H9 (cell line): ENCODE results near the gene FFAR1. TPM values are rescaled to one million over a fixed set of nuclear protein-coding genes. Genes with fewer than 3 reads are reported as not detected.

Source experiments
- DNase-seq: peaks from one replicate; pipeline ENCODE4 v3.0.0-alpha.2; 2017
- H2AFZ ChIP-seq: one replicate; pipeline ENCODE4 v1.6.1; 2013; ENCODE audit warnings: mild to moderate bottlenecking, low read length, control low read depth, moderate library complexity
- H2AK5ac ChIP-seq: 2 replicates; pipeline ENCODE4 v1.6.1; 2013; ENCODE audit warnings: low read length, control low read depth, mixed read lengths; ENCODE audit not compliant: insufficient read length
- H2BK120ac ChIP-seq: one replicate; pipeline ENCODE4 v1.6.1; 2013; ENCODE audit warnings: low read depth, mild to moderate bottlenecking, low read length, control low read depth, inconsistent platforms; ENCODE audit not compliant: poor library complexity, severe bottlenecking
- H2BK12ac ChIP-seq: 2 replicates; pipeline ENCODE4 v1.6.1; 2013; ENCODE audit warnings: low read length, control low read depth, mixed read lengths, low read depth; ENCODE audit not compliant: insufficient read length
- H2BK15ac ChIP-seq: 2 replicates; pipeline ENCODE4 v1.6.1; 2013; ENCODE audit warnings: low read depth, low read length, control low read depth
- H2BK20ac ChIP-seq: one replicate; pipeline ENCODE4 v1.6.1; 2013; ENCODE audit warnings: low read depth, mild to moderate bottlenecking, low read length, control low read depth, inconsistent platforms; ENCODE audit not compliant: poor library complexity, severe bottlenecking
- H2BK5ac ChIP-seq: 2 replicates; pipeline ENCODE4 v1.6.1; 2013; ENCODE audit warnings: low read length, control low read depth, mixed read lengths; ENCODE audit not compliant: insufficient read length
- H3K14ac ChIP-seq: 2 replicates; pipeline ENCODE4 v1.6.1; 2013; ENCODE audit warnings: low read length, control low read depth; ENCODE audit not compliant: insufficient read depth
- H3K18ac ChIP-seq: 2 replicates; pipeline ENCODE4 v1.6.1; 2013; ENCODE audit warnings: low read depth, mild to moderate bottlenecking, mixed read lengths, low read length, control low read depth; ENCODE audit not compliant: insufficient read length
- H3K23ac ChIP-seq: 2 replicates; pipeline ENCODE4 v1.6.1; 2013; ENCODE audit warnings: low read length, control low read depth, mixed read lengths, low read depth; ENCODE audit not compliant: insufficient read length
- H3K23me2 ChIP-seq: 2 replicates; pipeline ENCODE4 v1.6.1; 2013; ENCODE audit warnings: low read depth, mild to moderate bottlenecking, mixed read lengths, low read length, control low read depth; ENCODE audit not compliant: insufficient read length, poor library complexity, severe bottlenecking
- H3K27ac ChIP-seq: 2 replicates; pipeline ENCODE4 v1.5.1; 2013; ENCODE audit warnings: low read length, control low read depth, mixed read lengths, low read depth; ENCODE audit not compliant: insufficient read length
- H3K27me3 ChIP-seq: 2 replicates; pipeline ENCODE4 v1.6.1; 2013; ENCODE audit warnings: low read length, control low read depth, inconsistent platforms; ENCODE audit not compliant: insufficient read depth
- H3K4ac ChIP-seq: 2 replicates; pipeline ENCODE4 v1.6.1; 2013; ENCODE audit warnings: low read depth, mild to moderate bottlenecking, control low read depth, inconsistent platforms, low read length, moderate library complexity
- H3K4me1 ChIP-seq: 2 replicates; pipeline ENCODE4 v1.6.1; 2013; ENCODE audit warnings: low read length, control low read depth, inconsistent platforms; ENCODE audit not compliant: insufficient read depth
- H3K4me2 ChIP-seq: 2 replicates; pipeline ENCODE4 v1.6.1; 2013; ENCODE audit warnings: low read length, control low read depth, mixed read lengths; ENCODE audit not compliant: insufficient read length, insufficient read depth
- H3K56ac ChIP-seq: 2 replicates; pipeline ENCODE4 v1.6.1; 2013; ENCODE audit warnings: low read depth, mild to moderate bottlenecking, mixed read lengths, low read length, control low read depth; ENCODE audit not compliant: insufficient read length
- H3K79me1 ChIP-seq: 2 replicates; pipeline ENCODE4 v1.6.1; 2013; ENCODE audit warnings: low read depth, mild to moderate bottlenecking, moderate library complexity, low read length, control low read depth, inconsistent platforms; ENCODE audit not compliant: insufficient read depth, poor library complexity, severe bottlenecking
- H3K79me2 ChIP-seq: 2 replicates; pipeline ENCODE4 v1.6.1; 2013; ENCODE audit warnings: low read length, control low read depth, inconsistent platforms; ENCODE audit not compliant: insufficient read depth
- H3K9ac ChIP-seq: 2 replicates; pipeline ENCODE4 v1.6.1; 2013; ENCODE audit warnings: low read length, control low read depth, mixed read lengths; ENCODE audit not compliant: insufficient read length; ENCODE audit errors: extremely low read depth
- H3K9me3 ChIP-seq: one replicate; pipeline ENCODE4 v1.6.1; 2013; ENCODE audit warnings: low read depth, low read length, inconsistent platforms; ENCODE audit not compliant: control insufficient read depth
- H3T11ph ChIP-seq: one replicate; pipeline ENCODE4 v1.6.1; 2013; ENCODE audit warnings: mild to moderate bottlenecking, low read length, control low read depth, inconsistent platforms
- H4K20me1 ChIP-seq: one replicate; pipeline ENCODE4 v1.6.1; 2013; ENCODE audit not compliant: control insufficient read depth, insufficient read length, insufficient read depth
- H4K5ac ChIP-seq: 2 replicates; pipeline ENCODE4 v1.6.1; 2013; ENCODE audit warnings: low read depth, mild to moderate bottlenecking, mixed read lengths, low read length, control low read depth; ENCODE audit not compliant: insufficient read length
- H4K8ac ChIP-seq: replicated peaks from 2 replicates; pipeline ENCODE4 v1.6.1; 2013; ENCODE audit warnings: low read length, control low read depth, mixed read lengths, low read depth; ENCODE audit not compliant: insufficient read length
- H4K91ac ChIP-seq: 2 replicates; pipeline ENCODE4 v1.6.1; 2013; ENCODE audit warnings: low read depth, mild to moderate bottlenecking, moderate library complexity, mixed read lengths, low read length, control low read depth; ENCODE audit not compliant: insufficient read length
- H3K27ac Mint-ChIP-seq, 3 experiments: 2 replicates in 2 of 3; 3 replicates in 1 of 3; pipeline ENCODE4 v1.8.0; 2020 to 2021; ENCODE audit warnings: mixed read lengths in 3 of 3, mild to moderate bottlenecking in 1 of 3, moderate library complexity in 1 of 3
- H3K27me3 Mint-ChIP-seq: 2 replicates; pipeline ENCODE4 v1.8.0; 2021; ENCODE audit warnings: low read depth, mild to moderate bottlenecking, moderate library complexity, mixed read lengths
- H3K36me3 Mint-ChIP-seq, 3 experiments: 2 replicates in 2 of 3; 3 replicates in 1 of 3; pipeline ENCODE4 v1.8.0; 2020 to 2021; ENCODE audit warnings: low read depth in 3 of 3, mixed read lengths in 3 of 3; ENCODE audit not compliant: insufficient read depth in 1 of 3
- H3K4me1 Mint-ChIP-seq, 2 experiments: 2 replicates each; pipeline ENCODE4 v1.8.0; 2020; ENCODE audit warnings: mixed read lengths in 2 of 2
- H3K4me3 Mint-ChIP-seq, 2 experiments: 2 replicates in 1 of 2; 3 replicates in 1 of 2; pipeline ENCODE4 v1.8.0; 2020 to 2021; ENCODE audit warnings: mild to moderate bottlenecking in 2 of 2, mixed read lengths in 2 of 2, moderate library complexity in 1 of 2
- H3K9me3 Mint-ChIP-seq, 2 experiments: 2 replicates in 1 of 2; 3 replicates in 1 of 2; pipeline ENCODE4 v1.8.0; 2020; ENCODE audit warnings: mild to moderate bottlenecking in 2 of 2, mixed read lengths in 2 of 2, moderate library complexity in 1 of 2
- CTCF ChIP-seq: fragments of 200-600 bp; sonication (generic); conservative IDR thresholded peaks from 3 replicates; pipeline ENCODE4 v1.8.0; 2021; ENCODE audit warnings: antibody characterized with exemption, mild to moderate bottlenecking
- WGBS: extraction: QIAGEN DNeasy Blood & Tissue Kit; methylation state at CpG from one replicate; pipeline ENCODE4 v1.1.7; 2013; ENCODE audit warnings: missing lambda C conversion rate, low lambda C conversion rate, mixed read lengths; ENCODE audit not compliant: insufficient read length; ENCODE audit errors: extremely low coverage; 5-methylcytosine and 5-hydroxymethylcytosine counted together
- total RNA-seq: library from RNA; stranded (reverse); gene quantifications from 2 replicates; pipeline ENCODE4 v1.2.1, GENCODE V29; 2021

The FFAR1 gene
- total RNA-seq, 1 experiment from 2014 or later, result not detected

- Histone ChIP-seq H3K27me3 (no peaks in the 10 kb centered on the region), H4K91ac (no peak overlapping the region)
- no peak overlapping the region for H3K27ac Mint-ChIP-seq
Measured at GRCh38 chr19:35331551-35332214, 16.0 kb upstream of the FFAR1 start.

More at GRCh38 chr19:35331551-35332214, 16.0 kb upstream of the FFAR1 start:
- DNase-seq, result no peak
- H2BK20ac ChIP-seq, result no peak overlapping the region
- Mint-ChIP-seq H3K9me3 (no peaks in the 10 kb centered on the region), H3K4me3 (no peak overlapping the region), H3K4me1 (peaks cover 10 to 12% of the 10 kb centered on the region in 2 experiments), H3K36me3 (no peaks in the 10 kb centered on the region), H3K27me3 (peaks cover 5% of the 10 kb centered on the region)
- no peaks in the 10 kb centered on the region for H3K79me1 ChIP-seq
- no peak overlapping the region for H3K27ac ChIP-seq
- no peak overlapping the region for H3K18ac ChIP-seq
- H3K4me1 ChIP-seq, result peaks cover 9% of the 10 kb centered on the region; the same call in 1 of the 2 replicates
- no peaks in the 10 kb centered on the region for H3K79me2 ChIP-seq
- H4K8ac ChIP-seq, result no peak overlapping the region
- no CpG with 5 or more reads among the region's 14 CpGs for WGBS
- H2AFZ ChIP-seq, result no peak overlapping the region
- H3K9ac ChIP-seq, result no peak overlapping the region
- no peak overlapping the region for H4K5ac ChIP-seq
- no peaks in the 10 kb centered on the region for H3K9me3 ChIP-seq
- no peak overlapping the region for H3K56ac ChIP-seq
- no peak overlapping the region for H3T11ph ChIP-seq
- no peak overlapping the region for H2BK15ac ChIP-seq
- H2BK120ac ChIP-seq, result no peak overlapping the region
- H3K23me2 ChIP-seq, result no peaks in the 10 kb centered on the region
- no peak overlapping the region for H3K14ac ChIP-seq
- H2AK5ac ChIP-seq, result no peak overlapping the region
- H2BK5ac ChIP-seq, result no peak overlapping the region
- no peak overlapping the region for H2BK12ac ChIP-seq
- no peak overlapping the region for H3K4ac ChIP-seq
- TF ChIP-seq CTCF, result no peak
- no peaks in the 10 kb centered on the region for H4K20me1 ChIP-seq
- no peak overlapping the region for H3K4me2 ChIP-seq
- no peak overlapping the region for H3K23ac ChIP-seq
